ENCODE measurements around the gene SPP1. TPM values are rescaled to one million over a fixed set of nuclear protein-coding genes. Genes with fewer than 3 reads are reported as not detected.

SPP1 gene
- total RNA-seq, 2 experiments from 2014 or later: 0.54 TPM; not detected in 1

- CTCF ChIA-PET: interaction anchor here (0.6 kb wide), 1 partner anchor 253 kb away, joined by 3 read pairs; no protein-coding TSS in a partner anchor
- no peak overlapping the region for H3K27ac Mint-ChIP-seq
- no peak overlapping the region for H3K4me3 Mint-ChIP-seq
- H3K36me3 Mint-ChIP-seq: no peaks in the 10 kb centered on the region
- H3K27me3 Mint-ChIP-seq: peaks cover 21% of the 10 kb centered on the region
- H3K4me1 Mint-ChIP-seq: no peaks in the 10 kb centered on the region
- DNase-seq: no peak
- H3K9me3 Mint-ChIP-seq (ENCODE audit: low read depth): no peaks in the 10 kb centered on the region
- ATAC-seq: no peak
Measured at GRCh38 chr4:87965501-87965975, 10.0 kb upstream of the SPP1 start.

- Mint-ChIP-seq H3K27me3 (peaks cover 22% of the 10 kb centered on the region), H3K4me1 (no peaks in the 10 kb centered on the region), H3K36me3 (no peaks in the 10 kb centered on the region), H3K27ac (no peak overlapping the region), H3K9me3 (ENCODE audit: low read depth) (no peaks in the 10 kb centered on the region), H3K4me3 (no peak overlapping the region)
- no peak for DNase-seq
- ATAC-seq: no peak
- CTCF ChIA-PET: interaction anchor here (0.6 kb wide), 1 partner anchor 253 kb away, joined by 3 read pairs; no protein-coding TSS in a partner anchor
Measured at GRCh38 chr4:87966095-87966496, 9.4 kb upstream of the SPP1 start.

- H3K27ac Mint-ChIP-seq: no peak overlapping the region
- no peak for DNase-seq
- no peaks in the 10 kb centered on the region for H3K4me1 Mint-ChIP-seq
- CTCF ChIA-PET: interaction anchor here (1.2 kb wide), 1 partner anchor 8 kb away, joined by 3 read pairs; the partner anchor contains the start of gene SPP1
- H3K4me3 Mint-ChIP-seq: no peak overlapping the region
- H3K36me3 Mint-ChIP-seq: no peaks in the 10 kb centered on the region
- no peak for ATAC-seq
- no peaks in the 10 kb centered on the region for H3K9me3 Mint-ChIP-seq (ENCODE audit: low read depth)
- H3K27me3 Mint-ChIP-seq: peaks cover 31% of the 10 kb centered on the region
Measured at GRCh38 chr4:87967193-87967592, 8.3 kb upstream of the SPP1 start.

GRCh38 chr4:87970121-87970520, 5.4 kb upstream of the SPP1 start:
- Mint-ChIP-seq H3K27me3 (peaks cover 47% of the 10 kb centered on the region), H3K27ac (no peak overlapping the region), H3K9me3 (ENCODE audit: low read depth) (no peaks in the 10 kb centered on the region), H3K36me3 (no peaks in the 10 kb centered on the region), H3K4me1 (peaks cover 3% of the 10 kb centered on the region), H3K4me3 (no peak overlapping the region)
- CTCF ChIA-PET: interaction anchor here (1.7 kb wide), 1 partner anchor 8 kb away, joined by 6 read pairs; no protein-coding TSS in a partner anchor
- ATAC-seq (no peak), DNase-seq (no peak)

DNA sequence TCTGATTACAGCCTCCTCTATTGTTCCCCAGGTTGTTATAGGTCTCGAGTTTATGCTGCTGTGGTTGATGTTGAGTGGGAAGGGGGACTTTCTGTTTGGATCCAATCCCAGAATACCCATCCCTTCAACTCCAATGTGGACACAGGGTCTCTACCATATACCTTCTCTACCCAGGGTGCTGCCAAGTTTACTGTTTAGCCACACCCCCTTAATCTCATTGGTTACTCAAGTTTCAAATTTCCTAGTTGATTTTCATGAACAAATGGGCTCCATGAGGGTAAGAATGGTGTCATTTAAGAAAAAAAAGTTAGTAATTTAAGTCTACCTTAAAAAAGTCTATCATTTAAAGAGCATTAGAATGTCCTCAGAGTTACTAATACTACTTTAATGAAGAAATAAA, 3.6 kb upstream of the SPP1 start:
- H3K36me3 Mint-ChIP-seq: no peaks in the 10 kb centered on the region
- no peak overlapping the region for H3K4me3 Mint-ChIP-seq
- DNase-seq: no peak
- CTCF ChIA-PET: interaction anchor here (1.3 to 1.7 kb wide), 2 partner anchors 10 to 14 kb away, joined by 3 to 6 read pairs; no protein-coding TSS in a partner anchor
- no peaks in the 10 kb centered on the region for H3K9me3 Mint-ChIP-seq (ENCODE audit: low read depth)
- no peak overlapping the region for H3K27ac Mint-ChIP-seq
- ATAC-seq: no peak
- H3K27me3 Mint-ChIP-seq: peaks cover 59% of the 10 kb centered on the region
- peaks cover 9% of the 10 kb centered on the region for H3K4me1 Mint-ChIP-seq

DNA sequence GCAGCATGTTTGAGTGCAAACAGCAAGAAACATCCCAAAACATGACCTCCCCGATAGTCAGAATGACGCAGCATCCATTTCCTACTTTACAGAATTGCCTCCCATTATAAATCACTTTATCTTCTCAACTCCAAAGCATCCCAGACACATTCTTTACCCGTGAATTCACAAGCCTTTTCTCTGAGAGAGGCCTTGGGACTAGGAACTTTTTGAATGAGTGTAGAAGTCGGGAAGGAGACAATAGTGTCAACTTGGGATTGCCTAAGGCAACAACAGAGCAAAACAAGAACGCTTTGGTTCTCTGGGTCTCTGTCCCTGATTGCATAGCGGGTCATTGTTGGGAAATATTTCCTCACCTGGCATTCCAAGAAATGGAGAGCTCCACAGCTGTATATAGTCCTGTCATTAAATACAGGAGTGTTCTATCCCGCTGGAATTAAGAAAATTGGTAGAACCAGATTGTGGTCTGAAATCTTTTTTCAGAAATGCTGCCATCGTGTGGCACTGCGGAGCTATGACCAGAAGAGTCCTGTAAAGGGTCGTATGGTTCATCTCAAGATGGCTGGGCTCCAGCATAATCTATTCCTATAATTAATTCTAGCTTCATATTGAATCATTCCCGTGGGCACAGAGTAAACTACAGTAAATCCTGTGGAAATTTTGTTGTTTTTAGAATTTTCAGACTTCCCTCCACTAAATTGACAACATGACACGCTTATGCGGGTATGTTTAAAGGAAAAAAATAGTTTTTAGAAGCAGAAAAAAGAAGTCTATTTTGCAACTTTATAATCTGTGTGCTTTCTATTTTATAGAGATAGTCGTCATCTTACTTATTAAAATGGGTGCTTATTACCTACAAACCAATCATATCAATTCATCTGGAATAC, 2.0 kb upstream of the SPP1 start:
- Mint-ChIP-seq H3K4me3 (no peak overlapping the region), H3K4me1 (peaks cover 9% of the 10 kb centered on the region), H3K27ac (no peak overlapping the region), H3K36me3 (no peaks in the 10 kb centered on the region), H3K27me3 (peaks cover 61% of the 10 kb centered on the region), H3K9me3 (ENCODE audit: low read depth) (no peaks in the 10 kb centered on the region)
- CTCF ChIA-PET: interaction anchor here (0.7 to 3.3 kb wide), 21 partner anchors 9 to 1074 kb away, joined by 3 to 22 read pairs (median 4); no protein-coding TSS in a partner anchor
- DNase-seq (peak; percentile 51), ATAC-seq (peak; percentile 71)

DNA sequence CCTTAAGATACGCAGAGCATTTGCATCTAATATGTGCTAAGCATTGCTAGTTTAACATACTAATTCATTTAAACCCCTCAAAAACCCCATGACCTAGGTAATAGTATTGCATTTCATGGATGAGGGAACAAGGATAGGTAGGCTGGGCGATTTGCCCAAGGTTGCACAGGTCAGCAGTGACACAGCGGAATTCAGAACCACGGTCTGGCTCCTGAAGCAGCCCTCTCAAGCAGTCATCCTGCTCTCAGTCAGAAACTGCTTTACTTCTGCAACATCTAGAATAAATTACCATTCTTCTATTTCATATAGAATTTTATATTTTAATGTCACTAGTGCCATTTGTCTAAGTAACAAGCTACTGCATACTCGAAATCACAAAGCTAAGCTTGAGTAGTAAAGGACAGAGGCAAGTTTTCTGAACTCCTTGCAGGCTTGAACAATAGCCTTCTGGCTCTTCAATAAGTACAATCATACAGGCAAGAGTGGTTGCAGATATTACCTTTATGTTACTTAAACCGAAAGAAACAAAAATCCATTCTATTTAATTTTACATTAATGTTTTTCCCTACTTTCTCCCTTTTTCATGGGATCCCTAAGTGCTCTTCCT, 555 bp upstream of the SPP1 start:
- H3K4me1 Mint-ChIP-seq: peaks cover 9% of the 10 kb centered on the region
- no peak for ATAC-seq
- CTCF ChIA-PET: interaction anchor here (0.7 to 3.3 kb wide), 9 partner anchors 8 to 242 kb away, joined by 3 to 22 read pairs (median 6); no protein-coding TSS in a partner anchor
- peak overlapping the region; percentile 6 for H3K4me3 Mint-ChIP-seq
- H3K27me3 Mint-ChIP-seq: peaks cover 64% of the 10 kb centered on the region
- H3K9me3 Mint-ChIP-seq (ENCODE audit: low read depth): no peaks in the 10 kb centered on the region
- H3K27ac Mint-ChIP-seq: no peak overlapping the region
- no peaks in the 10 kb centered on the region for H3K36me3 Mint-ChIP-seq
- no peak for DNase-seq

- Mint-ChIP-seq H3K27me3 (peaks cover 60% of the 10 kb centered on the region), H3K36me3 (no peaks in the 10 kb centered on the region), H3K4me1 (peaks cover 9% of the 10 kb centered on the region), H3K4me3 (no peak overlapping the region), H3K27ac (no peak overlapping the region), H3K9me3 (ENCODE audit: low read depth) (no peaks in the 10 kb centered on the region)
- CTCF ChIA-PET: interaction anchor here (1.4 kb wide), 1 partner anchor 9 kb away, joined by 3 read pairs; no protein-coding TSS in a partner anchor
- ATAC-seq: no peak
- no peak for DNase-seq
Measured at GRCh38 chr4:87977521-87978278, 2.2 kb downstream of the SPP1 start.

GRCh38 chr4:87978681-87979080, 3.2 kb downstream of the SPP1 start:
- H3K36me3 Mint-ChIP-seq: no peaks in the 10 kb centered on the region
- DNase-seq (no peak), ATAC-seq (no peak)
- H3K4me1 Mint-ChIP-seq: peaks cover 7% of the 10 kb centered on the region
- H3K4me3 Mint-ChIP-seq: no peak overlapping the region
- CTCF ChIA-PET: interaction anchor here (1.2 kb wide), 1 partner anchor 129 kb away, joined by 3 read pairs; no protein-coding TSS in a partner anchor
- no peak overlapping the region for H3K27ac Mint-ChIP-seq
- H3K9me3 Mint-ChIP-seq (ENCODE audit: low read depth): no peaks in the 10 kb centered on the region
- H3K27me3 Mint-ChIP-seq: peaks cover 55% of the 10 kb centered on the region

GRCh38 chr4:87979810-87980209, 4.3 kb downstream of the SPP1 start:
- Mint-ChIP-seq H3K4me1 (peaks cover 7% of the 10 kb centered on the region), H3K9me3 (ENCODE audit: low read depth) (no peaks in the 10 kb centered on the region), H3K36me3 (no peaks in the 10 kb centered on the region), H3K27ac (no peak overlapping the region), H3K27me3 (peaks cover 55% of the 10 kb centered on the region), H3K4me3 (no peak overlapping the region)
- no peak for ATAC-seq
- CTCF ChIA-PET: interaction anchor here (1.2 kb wide), 1 partner anchor 131 kb away, joined by 3 read pairs; no protein-coding TSS in a partner anchor
- no peak for DNase-seq

DNA sequence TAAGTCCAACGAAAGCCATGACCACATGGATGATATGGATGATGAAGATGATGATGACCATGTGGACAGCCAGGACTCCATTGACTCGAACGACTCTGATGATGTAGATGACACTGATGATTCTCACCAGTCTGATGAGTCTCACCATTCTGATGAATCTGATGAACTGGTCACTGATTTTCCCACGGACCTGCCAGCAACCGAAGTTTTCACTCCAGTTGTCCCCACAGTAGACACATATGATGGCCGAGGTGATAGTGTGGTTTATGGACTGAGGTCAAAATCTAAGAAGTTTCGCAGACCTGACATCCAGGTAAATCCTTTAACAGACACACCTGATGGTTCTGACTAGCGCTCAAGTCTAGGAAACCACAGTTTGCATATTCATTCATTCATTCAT, 6.0 kb downstream of the SPP1 start:
- CTCF ChIA-PET: no interaction called here
- no peak for DNase-seq
- H3K27ac Mint-ChIP-seq: no peak overlapping the region
- H3K4me3 Mint-ChIP-seq: no peak overlapping the region
- H3K27me3 Mint-ChIP-seq: peaks cover 47% of the 10 kb centered on the region
- H3K36me3 Mint-ChIP-seq: no peaks in the 10 kb centered on the region
- ATAC-seq: no peak
- no peaks in the 10 kb centered on the region for H3K4me1 Mint-ChIP-seq
- H3K9me3 Mint-ChIP-seq (ENCODE audit: low read depth): no peaks in the 10 kb centered on the region

DNA sequence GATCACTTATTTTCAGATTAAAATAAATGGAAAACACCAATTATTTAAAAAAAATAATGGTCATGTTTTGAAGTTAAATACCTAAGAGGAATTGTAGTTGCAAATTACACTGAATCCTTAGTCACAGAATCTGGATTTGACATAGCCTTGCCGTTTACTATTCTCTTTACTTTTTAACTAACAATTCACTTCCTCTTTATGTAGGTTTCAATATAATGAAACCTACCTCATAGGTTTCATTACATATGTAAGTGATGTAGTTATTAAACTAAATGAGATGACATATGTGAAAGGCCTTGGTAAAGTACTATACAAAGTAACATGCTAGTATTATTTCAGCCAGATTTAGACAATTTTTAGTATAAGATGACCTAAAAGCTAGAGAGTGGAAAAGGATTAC, 6.5 kb downstream of the SPP1 start:
- no peak overlapping the region for H3K4me3 Mint-ChIP-seq
- CTCF ChIA-PET: interaction anchor here (2.0 kb wide), 1 partner anchor 9 kb away, joined by 4 read pairs; no protein-coding TSS in a partner anchor
- no peaks in the 10 kb centered on the region for H3K36me3 Mint-ChIP-seq
- DNase-seq (no peak), ATAC-seq (no peak)
- no peaks in the 10 kb centered on the region for H3K4me1 Mint-ChIP-seq
- no peaks in the 10 kb centered on the region for H3K9me3 Mint-ChIP-seq (ENCODE audit: low read depth)
- no peak overlapping the region for H3K27ac Mint-ChIP-seq
- H3K27me3 Mint-ChIP-seq: peaks cover 43% of the 10 kb centered on the region

Data from activated CD8-positive, alpha-beta memory T cell treated with anti-CD3 and anti-CD28 coated beads, Interleukin-2, amount 10 ng/mL, durations not matched to agents 7 days and 5 days (primary cell).